Colonic mucosa (tissue), 4 donors: ENCODE data around the gene ODAD2. TPM values are rescaled to one million over a fixed set of nuclear protein-coding genes. Genes with fewer than 3 reads are reported as not detected.
"Not testable (repeated sequence)": the region's sequence is repeated elsewhere in the genome, so short reads cannot be mapped to it uniquely, and the experiment has no call there.

Experiments used
- DNase-seq: peaks from one replicate; pipeline ENCODE4 v3.0.0-alpha.2; 2020
- H3K27ac ChIP-seq: fragments of 200-600 bp; one replicate; pipeline ENCODE4 v1.8.0; 2021
- H3K27me3 ChIP-seq: fragments of 200-600 bp; one replicate; pipeline ENCODE4 v1.8.0; 2021
- H3K36me3 ChIP-seq: fragments of 200-600 bp; one replicate; pipeline ENCODE4 v1.8.0; 2021
- H3K4me1 ChIP-seq: fragments of 200-600 bp; one replicate; pipeline ENCODE4 v1.8.0; 2021; ENCODE audit warnings: mild to moderate bottlenecking
- H3K4me3 ChIP-seq: fragments of 200-600 bp; one replicate; pipeline ENCODE4 v1.8.0; 2021
- H3K9ac ChIP-seq, 2 donors: one replicate each; pipeline ENCODE4 v1.7.0; 2013; ENCODE audit warnings: control low read depth in 2 of 2, low read depth in 2 of 2, low read length in 2 of 2
- H3K9me3 ChIP-seq: fragments of 200-600 bp; one replicate; pipeline ENCODE4 v1.8.0; 2021
- CTCF ChIP-seq: fragments of 200-600 bp; IDR thresholded peaks from one replicate; pipeline ENCODE4 v1.8.0; 2022; ENCODE audit warnings: antibody characterized with exemption, mild to moderate bottlenecking
- intact Hi-C: fragments of 100-400 bp; cut with DNase I; formaldehyde crosslinking; loops from one replicate; pipeline ENCODE4 v1.14.1; 2022
- total RNA-seq, 2 donors: library from RNA; stranded (reverse); fragmentation: NEBNext Ultra II Directional in 1 of 2; extraction: Animal tissue kit (Norgen Biotek cat#: 25700) in 1 of 2; gene quantifications; one replicate each; pipeline ENCODE4 v1.2.1, GENCODE V29; 2021
- donor health status: healthy.
- donor health status: DM: no; HTN: no; CAD: no.
- donor health status: DM: no; HTN: no; CAD: no.

The ODAD2 gene
- total RNA-seq, 2 donors from 2014 or later: 0.61 TPM; not detected in 1

GRCh38 chr10:27986821-27987220, 12.1 kb downstream of the ODAD2 start:
- Histone ChIP-seq H3K27ac (no peak overlapping the region), H3K36me3 (no peaks in the 10 kb centered on the region), H3K4me1 (no peaks in the 10 kb centered on the region), H3K4me3 (no peak overlapping the region), H3K27me3 (no peaks in the 10 kb centered on the region), H3K9me3 (no peaks in the 10 kb centered on the region), H3K9ac (no peak overlapping the region)
- intact Hi-C loops: no loop called here
- no peak for TF ChIP-seq CTCF
- no peak for DNase-seq

GRCh38 chr10:27982875-27983543, 15.9 kb downstream of the ODAD2 start:
- no peaks in the 10 kb centered on the region for H3K9me3 ChIP-seq
- no peak overlapping the region for H3K27ac ChIP-seq
- no peak overlapping the region for H3K4me3 ChIP-seq
- no peak for DNase-seq
- H3K27me3 ChIP-seq: no peaks in the 10 kb centered on the region
- no peaks in the 10 kb centered on the region for H3K36me3 ChIP-seq
- no peak overlapping the region for H3K9ac ChIP-seq
- no peak for TF ChIP-seq CTCF
- intact Hi-C loops: no loop called here
- H3K4me1 ChIP-seq: no peaks in the 10 kb centered on the region

GRCh38 chr10:27981744-27982143, 17.1 kb downstream of the ODAD2 start:
- no peak for TF ChIP-seq CTCF
- Histone ChIP-seq H3K36me3 (no peaks in the 10 kb centered on the region), H3K4me3 (no peak overlapping the region), H3K9me3 (no peaks in the 10 kb centered on the region), H3K4me1 (no peaks in the 10 kb centered on the region), H3K27me3 (no peaks in the 10 kb centered on the region), H3K27ac (no peak overlapping the region), H3K9ac (no peak overlapping the region)
- no peak for DNase-seq
- intact Hi-C loops: no loop called here

GRCh38 chr10:27970795-27971194, 28.1 kb downstream of the ODAD2 start:
- H3K27ac ChIP-seq, intact Hi-C loops, H3K9me3 ChIP-seq, DNase-seq, H3K9ac ChIP-seq, H3K27me3 ChIP-seq, H3K4me1 ChIP-seq, H3K36me3 ChIP-seq, H3K4me3 ChIP-seq: not testable (repeated sequence)

- intact Hi-C loops, H3K9ac ChIP-seq, DNase-seq, H3K36me3 ChIP-seq, H3K9me3 ChIP-seq, H3K27ac ChIP-seq, H3K4me3 ChIP-seq, H3K4me1 ChIP-seq, H3K27me3 ChIP-seq: not testable (repeated sequence)
These were observed 28.9 kb downstream of the ODAD2 start for GRCh38 chr10:27969931-27970330.

GRCh38 chr10:27959093-27959715, 39.7 kb downstream of the ODAD2 start:
- Histone ChIP-seq H3K4me1 (no peaks in the 10 kb centered on the region), H3K9ac (no peak overlapping the region), H3K27ac (no peak overlapping the region), H3K9me3 (no peaks in the 10 kb centered on the region), H3K4me3 (no peak overlapping the region), H3K27me3 (no peaks in the 10 kb centered on the region), H3K36me3 (no peaks in the 10 kb centered on the region)
- TF ChIP-seq CTCF: no peak
- DNase-seq: no peak
- intact Hi-C loops: no loop called here

- DNase-seq, H3K27me3 ChIP-seq, H3K9ac ChIP-seq, H3K4me3 ChIP-seq, H3K9me3 ChIP-seq, intact Hi-C loops, H3K36me3 ChIP-seq, H3K4me1 ChIP-seq, H3K27ac ChIP-seq: not testable (repeated sequence)
These were observed 40.5 kb downstream of the ODAD2 start for GRCh38 chr10:27958383-27958782.
